ENCODE data around the gene ZFP91. TPM values are rescaled to one million over a fixed set of nuclear protein-coding genes. Genes with fewer than 3 reads are reported as not detected.

The ZFP91 gene
- total RNA-seq, 1 donor from 2014 or later, result 59.3 TPM

GRCh38 chr11:58658623-58659022 lies 79.8 kb downstream of the ZFP91 start:
- Mint-ChIP-seq H3K9me3 (no peaks in the 10 kb centered on the region), H3K4me3 (ENCODE audit: low read depth) (no peak overlapping the region), H3K36me3 (ENCODE audit: low read depth) (no peaks in the 10 kb centered on the region), H3K27me3 (ENCODE audit: low read depth) (peaks cover 1% of the 10 kb centered on the region), H3K4me1 (ENCODE audit: low read depth) (peaks cover 9% of the 10 kb centered on the region), H3K27ac (no peak overlapping the region)
- intact Hi-C loops (cut with micrococcal nuclease), result no loop called here
- no peak for DNase-seq (ENCODE audit: low spot score)

DNA sequence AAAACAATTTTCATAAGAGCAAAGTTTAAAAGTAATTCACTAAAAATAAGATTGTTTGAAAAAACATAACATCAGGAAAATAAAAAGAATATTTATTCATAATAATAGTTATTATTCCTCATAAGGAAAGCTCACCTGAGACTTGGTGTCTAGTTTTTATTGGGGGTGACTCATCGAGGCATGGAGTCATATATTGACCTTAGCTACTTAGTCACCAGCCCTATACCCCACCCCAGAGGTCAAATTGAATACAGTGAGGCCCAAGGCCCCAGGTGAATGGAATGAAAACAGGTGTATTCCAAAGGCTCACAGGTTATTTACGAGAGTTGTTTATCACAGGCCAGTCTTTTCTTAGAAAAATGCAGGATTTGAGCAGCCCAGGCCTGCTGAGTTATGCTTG lies 80.5 kb downstream of the ZFP91 start:
- no peak for DNase-seq (ENCODE audit: low spot score)
- Mint-ChIP-seq H3K36me3 (ENCODE audit: low read depth) (no peaks in the 10 kb centered on the region), H3K27ac (no peak overlapping the region), H3K4me3 (ENCODE audit: low read depth) (no peak overlapping the region), H3K9me3 (no peaks in the 10 kb centered on the region), H3K4me1 (ENCODE audit: low read depth) (peaks cover 4% of the 10 kb centered on the region), H3K27me3 (ENCODE audit: low read depth) (peaks cover 1% of the 10 kb centered on the region)
- intact Hi-C loops (cut with micrococcal nuclease), result no loop called here

- no peak for DNase-seq (ENCODE audit: low spot score)
- peaks cover 1% of the 10 kb centered on the region for H3K27me3 Mint-ChIP-seq (ENCODE audit: low read depth)
- H3K27ac Mint-ChIP-seq, result no peak overlapping the region
- intact Hi-C loops (cut with micrococcal nuclease), result no loop called here
- H3K4me3 Mint-ChIP-seq (ENCODE audit: low read depth), result no peak overlapping the region
- no peaks in the 10 kb centered on the region for H3K9me3 Mint-ChIP-seq
- no peaks in the 10 kb centered on the region for H3K36me3 Mint-ChIP-seq (ENCODE audit: low read depth)
- H3K4me1 Mint-ChIP-seq (ENCODE audit: low read depth), result no peaks in the 10 kb centered on the region
Measured at GRCh38 chr11:58659910-58660570, 81.2 kb downstream of the ZFP91 start.

Other genes with a start within 250 kb of the ZFP91 start
- gene OR5B17, start 220.0 kb upstream of the ZFP91 start, total RNA-seq, result not detected in 2 replicates
- gene OR5B3, start 172.2 kb upstream of the ZFP91 start, total RNA-seq, result not detected in 2 replicates
- gene OR5B2, start 150.9 kb upstream of the ZFP91 start, total RNA-seq, result not detected in 2 replicates
- not detected in 2 replicates for gene OR5B12, start 136.8 kb upstream of the ZFP91 start, total RNA-seq
- 0.46 and 0.48 TPM in 2 replicates for gene OR5B21, start 71.0 kb upstream of the ZFP91 start, total RNA-seq
- gene LPXN, start 3.2 kb upstream of the ZFP91 start, total RNA-seq, result 115 and 129 TPM in 2 replicates
- 3.4 and 4.0 TPM in 2 replicates for gene CNTF, start 43.6 kb downstream of the ZFP91 start, total RNA-seq
- gene GLYAT, start 152.9 kb downstream of the ZFP91 start, total RNA-seq, result not detected in 2 replicates